Loucy (cell line): Measurements from ENCODE around the gene COL8A1.

Experiments used
- EZH2phosphoT487 ChIP-seq: fragments of 200-600 bp; IDR thresholded peaks from 2 replicates; pipeline ENCODE4 v1.6.1; 2018; ENCODE audit warnings: antibody characterized with exemption, mild to moderate bottlenecking, moderate library complexity, borderline replicate concordance
- TF ChIP-seq, protein P1 (sequence below): fragments of 200-600 bp; sonication (generic); conservative IDR thresholded peaks from 2 replicates; pipeline ENCODE4 v1.5.1; 2014; ENCODE audit warnings: mild to moderate bottlenecking, antibody characterized with exemption, low read length

DNA sequence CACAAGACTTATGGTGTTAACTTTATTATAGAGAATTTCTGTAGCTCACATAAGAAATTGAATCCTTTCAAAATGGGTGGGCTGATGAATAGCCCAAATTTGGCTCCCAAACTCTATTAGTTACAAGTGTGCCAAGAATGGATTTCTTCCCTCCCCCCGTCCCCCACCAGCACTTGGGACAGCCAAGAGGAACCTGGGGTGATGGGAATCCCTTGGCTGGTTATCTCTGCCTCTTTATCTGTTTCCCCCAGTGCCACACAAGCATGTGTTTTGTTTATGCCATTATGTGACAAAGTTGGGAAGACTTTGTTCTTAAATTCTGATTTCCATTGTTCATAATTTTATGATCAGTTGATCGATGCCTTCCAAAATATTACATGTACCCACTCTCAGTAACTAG, 207.6 kb downstream of the COL8A1 start:
- TF ChIP-seq, protein P1, sequence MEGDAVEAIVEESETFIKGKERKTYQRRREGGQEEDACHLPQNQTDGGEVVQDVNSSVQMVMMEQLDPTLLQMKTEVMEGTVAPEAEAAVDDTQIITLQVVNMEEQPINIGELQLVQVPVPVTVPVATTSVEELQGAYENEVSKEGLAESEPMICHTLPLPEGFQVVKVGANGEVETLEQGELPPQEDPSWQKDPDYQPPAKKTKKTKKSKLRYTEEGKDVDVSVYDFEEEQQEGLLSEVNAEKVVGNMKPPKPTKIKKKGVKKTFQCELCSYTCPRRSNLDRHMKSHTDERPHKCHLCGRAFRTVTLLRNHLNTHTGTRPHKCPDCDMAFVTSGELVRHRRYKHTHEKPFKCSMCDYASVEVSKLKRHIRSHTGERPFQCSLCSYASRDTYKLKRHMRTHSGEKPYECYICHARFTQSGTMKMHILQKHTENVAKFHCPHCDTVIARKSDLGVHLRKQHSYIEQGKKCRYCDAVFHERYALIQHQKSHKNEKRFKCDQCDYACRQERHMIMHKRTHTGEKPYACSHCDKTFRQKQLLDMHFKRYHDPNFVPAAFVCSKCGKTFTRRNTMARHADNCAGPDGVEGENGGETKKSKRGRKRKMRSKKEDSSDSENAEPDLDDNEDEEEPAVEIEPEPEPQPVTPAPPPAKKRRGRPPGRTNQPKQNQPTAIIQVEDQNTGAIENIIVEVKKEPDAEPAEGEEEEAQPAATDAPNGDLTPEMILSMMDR: no peak
- TF ChIP-seq EZH2phosphoT487: no peak
